Activated B cell treated with CpG ODN at 0.5 μM for 24 hours (primary cell): ENCODE data around the gene PGAP2. TPM values are rescaled to one million over a fixed set of nuclear protein-coding genes. Genes with fewer than 3 reads are reported as not detected.

Experiments
- ATAC-seq: fragments of 200-7000 bp; cut with Tn5 transposase; one replicate; pipeline ENCODE4 v1.10.0; 2021; ENCODE audit warnings: low read depth, mild to moderate bottlenecking, moderate library complexity
- CTCF ChIA-PET: fragments of 350-600 bp; sonication (Branson Sonifier 250); formaldehyde crosslinking; loops from one replicate; lab custom pipeline; 2021; ENCODE audit warnings: antibody characterized with exemption; lab: Charles Lee
- POLR2A ChIA-PET: fragments of 350-600 bp; sonication (Branson Sonifier 250); formaldehyde crosslinking; loops from one replicate; lab custom pipeline; 2021; ENCODE audit warnings: antibody characterized with exemption; lab: Charles Lee
- DNase-seq: peaks from one replicate; pipeline ENCODE4 v3.0.0; 2022
- H3K27ac Mint-ChIP-seq: one replicate; pipeline ENCODE4 v1.8.0; 2020; ENCODE audit warnings: mixed read lengths
- H3K27me3 Mint-ChIP-seq: one replicate; pipeline ENCODE4 v1.8.0; 2021; ENCODE audit warnings: mixed read lengths
- H3K36me3 Mint-ChIP-seq: one replicate; pipeline ENCODE4 v1.8.0; 2021; ENCODE audit warnings: low read depth, mixed read lengths
- H3K4me1 Mint-ChIP-seq: one replicate; pipeline ENCODE4 v1.8.0; 2021; ENCODE audit warnings: mixed read lengths
- H3K4me3 Mint-ChIP-seq: one replicate; pipeline ENCODE4 v1.8.0; 2020; ENCODE audit warnings: mild to moderate bottlenecking, mixed read lengths
- H3K9me3 Mint-ChIP-seq: one replicate; pipeline ENCODE4 v1.8.0; 2020; ENCODE audit warnings: mixed read lengths
- CTCF ChIP-seq: fragments of 200-600 bp; IDR thresholded peaks from one replicate; pipeline ENCODE4 v1.8.0; 2022; ENCODE audit warnings: antibody characterized with exemption, mild to moderate bottlenecking
- intact Hi-C: fragments of 100-400 bp; cut with micrococcal nuclease; formaldehyde crosslinking; loops from one replicate; pipeline ENCODE4 v1.15.1; 2024
- total RNA-seq: library from RNA; stranded (reverse); gene quantifications from 2 replicates; pipeline ENCODE4 v1.2.3, GENCODE V29; 2022

Gene PGAP2
- total RNA-seq, 1 donor from 2014 or later: 25.0 TPM

GRCh38 chr11:3861683-3862082 lies 53.3 kb downstream of the PGAP2 start:
- Mint-ChIP-seq H3K27me3 (no peaks in the 10 kb centered on the region), H3K4me3 (no peak overlapping the region), H3K27ac (peak overlapping the region; percentile 41), H3K4me1 (peaks cover 94% of the 10 kb centered on the region), H3K9me3 (no peaks in the 10 kb centered on the region), H3K36me3 (no peaks in the 10 kb centered on the region)
- intact Hi-C loops: no loop called here
- CTCF ChIA-PET: no interaction called here
- POLR2A ChIA-PET: interaction anchor here (1.3 kb wide), 1 partner anchor 20 kb away, joined by 8 read pairs; the partner anchor contains the start of gene RHOG
- no peak for ATAC-seq
- DNase-seq: no peak
- no peak for TF ChIP-seq CTCF

- DNase-seq: no peak
- ChIA-PET CTCF (interaction anchor here (1.3 to 2.6 kb wide), 3 partner anchors 10 to 25 kb away, joined by 3 to 13 read pairs (median 7); partner anchors contain the start of gene STIM1), POLR2A (interaction anchor here (0.9 to 8.1 kb wide), 6 partner anchors 8 to 27 kb away, joined by 3 to 81 read pairs (median 4); partner anchors contain the start of gene STIM1)
- peak overlapping the region; percentile 72 for H3K27ac Mint-ChIP-seq
- no peaks in the 10 kb centered on the region for H3K9me3 Mint-ChIP-seq
- peak; percentile 51 for ATAC-seq
- H3K4me1 Mint-ChIP-seq: peaks cover 91% of the 10 kb centered on the region
- no peaks in the 10 kb centered on the region for H3K36me3 Mint-ChIP-seq
- peak overlapping the region; percentile 55 for H3K4me3 Mint-ChIP-seq
- TF ChIP-seq CTCF: no peak
- intact Hi-C loops: loop anchor here (1.0 to 2.0 kb wide), 2 partner anchors 9 to 15 kb away; no protein-coding TSS in a partner anchor
- no peaks in the 10 kb centered on the region for H3K27me3 Mint-ChIP-seq
These were observed 57.2 kb downstream of the PGAP2 start for GRCh38 chr11:3865388-3866193.

GRCh38 chr11:3866206-3866605 lies 57.8 kb downstream of the PGAP2 start:
- H3K36me3 Mint-ChIP-seq: no peaks in the 10 kb centered on the region
- no peaks in the 10 kb centered on the region for H3K9me3 Mint-ChIP-seq
- peak overlapping the region; percentile 55 for H3K4me3 Mint-ChIP-seq
- ChIA-PET POLR2A (interaction anchor here (0.9 to 8.1 kb wide), 4 partner anchors 11 to 26 kb away, joined by 3 to 81 read pairs (median 4); partner anchors contain the start of gene STIM1), CTCF (interaction anchor here (1.7 to 2.6 kb wide), 3 partner anchors 11 to 17 kb away, joined by 7 to 13 read pairs (median 8); partner anchors contain the start of gene STIM1)
- ATAC-seq: peak; percentile 33
- TF ChIP-seq CTCF: no peak
- H3K27ac Mint-ChIP-seq: peak overlapping the region; percentile 72
- intact Hi-C loops: loop anchor here (2.0 kb wide), 1 partner anchor 15 kb away; no protein-coding TSS in a partner anchor
- no peak for DNase-seq
- peaks cover 88% of the 10 kb centered on the region for H3K4me1 Mint-ChIP-seq
- no peaks in the 10 kb centered on the region for H3K27me3 Mint-ChIP-seq

GRCh38 chr11:3866836-3867208 lies 58.5 kb downstream of the PGAP2 start:
- intact Hi-C loops: loop anchor here (1.0 to 2.0 kb wide), 2 partner anchors 8 to 14 kb away; no protein-coding TSS in a partner anchor
- DNase-seq: no peak
- peak overlapping the region; percentile 12 for H3K4me3 Mint-ChIP-seq
- H3K27me3 Mint-ChIP-seq: no peaks in the 10 kb centered on the region
- H3K36me3 Mint-ChIP-seq: no peaks in the 10 kb centered on the region
- H3K4me1 Mint-ChIP-seq: peaks cover 88% of the 10 kb centered on the region
- CTCF ChIA-PET: interaction anchor here (1.3 to 2.2 kb wide), 3 partner anchors 11 to 190 kb away, joined by 3 to 8 read pairs (median 8); partner anchors contain the start of gene STIM1
- no peak overlapping the region for H3K27ac Mint-ChIP-seq
- no peak for ATAC-seq
- POLR2A ChIA-PET: interaction anchor here (1.1 to 8.1 kb wide), 4 partner anchors 12 to 25 kb away, joined by 3 to 81 read pairs (median 8); partner anchors contain the start of genes RHOG and STIM1
- TF ChIP-seq CTCF: no peak
- H3K9me3 Mint-ChIP-seq: no peaks in the 10 kb centered on the region
